ENCODE results near the gene CERS4. TPM values are rescaled to one million over a fixed set of nuclear protein-coding genes. Genes with fewer than 3 reads are reported as not detected.

The CERS4 gene
- total and polyA plus RNA-seq, 7 donors, result 1.4 to 40.0 (median 24.1) TPM

DNA sequence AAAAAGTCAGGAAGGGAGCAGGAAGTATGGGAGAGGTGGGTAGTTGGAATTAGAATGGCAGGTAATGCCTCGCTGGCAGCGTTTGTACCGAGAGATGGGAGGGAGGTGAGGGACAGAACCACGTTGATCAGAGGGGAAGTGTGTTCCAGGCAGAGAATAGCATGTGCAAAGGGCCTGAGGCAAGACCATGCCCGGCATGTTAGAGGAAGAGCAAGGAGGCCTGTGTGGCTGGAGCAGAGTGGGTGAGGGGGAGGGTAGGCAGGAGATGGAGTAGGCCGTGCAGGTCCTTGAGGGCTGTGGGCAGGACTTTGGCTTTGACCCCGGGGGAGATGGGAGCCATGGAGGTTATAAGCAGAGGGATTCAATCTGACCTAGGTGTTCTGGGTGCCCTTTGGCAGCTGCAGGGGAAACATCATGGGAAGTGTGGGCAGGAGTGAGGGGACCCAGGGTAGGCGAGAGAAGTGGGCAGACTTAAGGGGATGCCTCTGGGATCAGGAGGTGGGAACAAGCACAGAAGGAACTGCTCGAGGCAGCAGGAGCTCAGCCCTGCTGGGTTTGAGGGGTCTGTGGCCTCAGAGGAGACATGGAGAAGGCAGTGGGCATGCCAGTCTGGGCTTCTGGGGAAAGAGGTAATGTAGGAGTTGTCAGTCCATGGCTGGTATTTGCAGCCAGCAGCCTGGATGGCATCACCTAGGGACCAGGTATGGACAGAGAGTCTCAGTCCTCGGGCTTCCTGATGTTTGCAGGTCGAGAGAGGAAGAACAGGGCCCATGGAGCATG, 50.2 kb downstream of the CERS4 start:
- WGBS, 2 donors, result 87 to 92% methylated on average over 11 of the region's 11 CpGs
- peak; percentile 22 for DNase-seq
- intact Hi-C loops (cut with DNase I), result no loop called here

DNA sequence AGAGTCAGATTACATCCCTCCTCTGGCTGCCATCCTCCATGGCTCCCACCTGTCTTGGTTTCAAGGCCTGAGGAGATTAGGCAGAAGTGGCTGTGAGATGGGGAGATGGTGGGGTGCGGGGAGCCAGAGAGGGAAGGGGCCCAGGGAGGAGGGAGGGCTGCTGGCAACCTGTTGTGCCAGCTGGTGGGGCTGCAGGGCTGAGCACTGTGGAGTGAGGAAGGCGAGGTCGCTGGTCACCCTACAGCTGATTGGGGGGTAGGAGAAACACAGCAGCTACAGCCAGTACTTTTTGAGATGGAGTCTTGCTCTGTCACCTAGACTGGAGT, 50.7 kb downstream of the CERS4 start:
- Histone ChIP-seq H3K9me3 (no peaks in the 10 kb centered on the region), H3K4me1 (no peaks in the 10 kb centered on the region), H3K27me3 (no peaks in the 10 kb centered on the region), H3K27ac (no peak overlapping the region), H3K36me3 (peaks cover 20 to 54% (median 22%) of the 10 kb centered on the region in 4 donors), H3K4me3 (no peak overlapping the region)
- 90 to 92% methylated on average over 3 of the region's 3 CpGs for WGBS, 2 donors
- intact Hi-C loops (cut with DNase I), result no loop called here
- DNase-seq, result peak; percentile 47
- no peak for TF ChIP-seq POLR2AphosphoS5 (IDR thresholded peaks at IDR 0.05)
- TF ChIP-seq, protein P1, sequence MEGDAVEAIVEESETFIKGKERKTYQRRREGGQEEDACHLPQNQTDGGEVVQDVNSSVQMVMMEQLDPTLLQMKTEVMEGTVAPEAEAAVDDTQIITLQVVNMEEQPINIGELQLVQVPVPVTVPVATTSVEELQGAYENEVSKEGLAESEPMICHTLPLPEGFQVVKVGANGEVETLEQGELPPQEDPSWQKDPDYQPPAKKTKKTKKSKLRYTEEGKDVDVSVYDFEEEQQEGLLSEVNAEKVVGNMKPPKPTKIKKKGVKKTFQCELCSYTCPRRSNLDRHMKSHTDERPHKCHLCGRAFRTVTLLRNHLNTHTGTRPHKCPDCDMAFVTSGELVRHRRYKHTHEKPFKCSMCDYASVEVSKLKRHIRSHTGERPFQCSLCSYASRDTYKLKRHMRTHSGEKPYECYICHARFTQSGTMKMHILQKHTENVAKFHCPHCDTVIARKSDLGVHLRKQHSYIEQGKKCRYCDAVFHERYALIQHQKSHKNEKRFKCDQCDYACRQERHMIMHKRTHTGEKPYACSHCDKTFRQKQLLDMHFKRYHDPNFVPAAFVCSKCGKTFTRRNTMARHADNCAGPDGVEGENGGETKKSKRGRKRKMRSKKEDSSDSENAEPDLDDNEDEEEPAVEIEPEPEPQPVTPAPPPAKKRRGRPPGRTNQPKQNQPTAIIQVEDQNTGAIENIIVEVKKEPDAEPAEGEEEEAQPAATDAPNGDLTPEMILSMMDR (IDR thresholded peaks at IDR 0.05), result no peak
- TF ChIP-seq POLR2A (IDR thresholded peaks at IDR 0.05), result no peak
- TF ChIP-seq EP300 (IDR thresholded peaks at IDR 0.05), result no peak

More for the DNA sequence above, 50.2 kb downstream of the CERS4 start:
- no peaks in the 10 kb centered on the region for H3K4me1 ChIP-seq
- H3K27me3 ChIP-seq, result no peaks in the 10 kb centered on the region
- H3K4me3 ChIP-seq, result no peak overlapping the region
- peaks cover 20 to 59% (median 22%) of the 10 kb centered on the region in 4 donors for H3K36me3 ChIP-seq
- no peak overlapping the region for H3K27ac ChIP-seq
- TF ChIP-seq, protein P1 (IDR thresholded peaks at IDR 0.05), result no peak
- TF ChIP-seq POLR2AphosphoS5 (IDR thresholded peaks at IDR 0.05) (no peak), EP300 (IDR thresholded peaks at IDR 0.05) (no peak), POLR2A (IDR thresholded peaks at IDR 0.05) (no peak)
- no peaks in the 10 kb centered on the region for H3K9me3 ChIP-seq

DNA sequence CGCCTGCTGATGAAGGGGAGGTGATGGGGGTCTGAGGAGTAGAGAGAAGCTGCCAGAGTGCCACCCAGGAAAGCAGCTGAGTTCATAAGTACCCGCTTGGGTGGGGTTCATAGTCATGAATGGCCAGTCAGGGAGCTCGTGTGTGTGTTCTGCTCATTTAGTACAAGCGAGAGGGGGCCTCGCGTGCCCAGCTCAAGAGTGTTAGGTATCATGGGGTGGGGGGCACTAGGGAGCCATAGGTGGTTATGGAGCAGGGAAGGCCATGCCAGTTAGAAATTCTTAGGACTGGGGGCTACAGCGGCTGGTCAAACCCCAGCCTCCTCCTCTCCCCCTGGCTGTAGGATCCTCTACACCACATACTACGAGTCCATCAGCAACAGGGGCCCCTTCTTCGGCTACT, 52.2 kb downstream of the CERS4 start:
- Histone ChIP-seq H3K4me1 (no peaks in the 10 kb centered on the region), H3K27ac (no peak overlapping the region), H3K9me3 (no peaks in the 10 kb centered on the region), H3K4me3 (no peak overlapping the region), H3K36me3 (peaks cover 11 to 39% (median 16%) of the 10 kb centered on the region in 4 donors), H3K27me3 (no peaks in the 10 kb centered on the region)
- WGBS, 2 donors, result 89 to 94% methylated on average over 9 of the region's 9 CpGs
- no peak for DNase-seq
- intact Hi-C loops (cut with DNase I), result no loop called here
- TF ChIP-seq POLR2A (IDR thresholded peaks at IDR 0.05) (no peak), POLR2AphosphoS5 (IDR thresholded peaks at IDR 0.05) (no peak), EP300 (IDR thresholded peaks at IDR 0.05) (no peak)
- TF ChIP-seq, protein P1 (IDR thresholded peaks at IDR 0.05), result no peak

DNA sequence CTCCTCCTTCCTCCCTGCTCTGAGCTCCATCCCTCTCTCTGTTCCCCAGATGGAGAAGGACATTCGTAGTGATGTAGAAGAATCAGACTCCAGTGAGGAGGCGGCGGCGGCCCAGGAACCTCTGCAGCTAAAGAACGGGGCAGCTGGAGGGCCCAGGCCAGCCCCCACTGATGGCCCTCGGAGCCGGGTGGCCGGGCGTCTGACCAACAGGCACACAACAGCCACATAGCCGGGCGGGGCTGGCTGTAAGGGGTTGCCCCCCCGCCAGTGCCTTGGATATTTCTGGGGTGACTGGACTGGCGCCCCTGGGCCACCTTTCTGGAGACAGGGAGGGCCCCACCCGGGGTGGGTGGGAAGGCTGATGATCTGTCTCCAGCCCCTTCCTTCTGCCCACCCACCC, 52.7 kb downstream of the CERS4 start:
- no peaks in the 10 kb centered on the region for H3K9me3 ChIP-seq
- H3K4me3 ChIP-seq, result no peak overlapping the region
- no peaks in the 10 kb centered on the region for H3K27me3 ChIP-seq
- H3K4me1 ChIP-seq, result no peaks in the 10 kb centered on the region
- 87 to 91% methylated on average over 14 of the region's 14 CpGs for WGBS, 2 donors
- no peak overlapping the region for H3K27ac ChIP-seq
- peak; percentile 61 for DNase-seq
- intact Hi-C loops (cut with DNase I), result no loop called here
- H3K36me3 ChIP-seq, result peaks cover 6 to 34% (median 11%) of the 10 kb centered on the region in 4 donors
- no peak for TF ChIP-seq EP300 (IDR thresholded peaks at IDR 0.05)
- no peak for TF ChIP-seq POLR2A (IDR thresholded peaks at IDR 0.05)
- TF ChIP-seq, protein P1 (IDR thresholded peaks at IDR 0.05), result no peak
